NCI-H526 treated with DMSO at 0.1 percent for 48 hours (cell line): ENCODE results near the gene TAOK2.

Experiments used
- DNase-seq: peaks from one replicate; lab custom pipeline; 2025; lab: John Stamatoyannopoulos, UW

Gene TAOK2

DNA sequence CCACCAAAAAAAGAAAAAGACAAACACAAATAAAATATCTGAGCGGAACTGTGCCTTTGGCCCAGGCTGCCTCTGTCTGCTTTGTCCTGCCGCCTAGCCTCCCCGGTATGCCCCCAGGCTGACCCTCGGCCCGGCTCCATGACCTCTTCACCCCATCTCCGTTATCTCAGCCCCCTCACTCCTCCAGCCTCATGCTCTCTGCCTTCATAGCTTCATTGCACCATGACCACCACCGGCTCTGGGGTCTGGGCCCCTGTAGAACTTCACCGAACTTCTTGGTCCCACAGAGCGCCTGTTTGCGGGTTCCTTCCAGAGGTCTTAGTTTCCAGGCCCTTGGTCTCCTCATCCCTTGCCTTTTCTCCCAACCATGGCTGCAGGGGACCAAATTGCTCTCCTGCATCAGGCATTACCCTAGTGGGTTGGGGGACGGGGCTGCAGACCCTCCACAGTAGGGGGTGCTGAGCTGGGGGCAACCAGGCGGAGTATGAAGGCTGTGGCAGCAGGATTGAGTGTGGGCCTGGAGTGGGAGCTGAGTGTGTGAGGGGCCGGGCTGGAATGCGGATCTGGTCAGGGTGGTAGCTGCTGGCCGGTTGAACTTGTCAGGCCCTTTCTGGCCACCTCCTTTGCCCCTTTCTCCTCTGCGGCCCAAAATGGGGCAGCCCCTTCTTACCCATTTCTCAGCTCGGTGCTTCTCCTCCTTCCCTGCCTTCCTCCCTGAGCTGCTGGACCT lies 14.8 kb downstream of the TAOK2 start:
- DNase-seq, result no peak

GRCh38 chr16:29989111-29989858 lies 15.6 kb downstream of the TAOK2 start:
- no peak for DNase-seq

- no peak for DNase-seq
These were observed 16.4 kb downstream of the TAOK2 start for GRCh38 chr16:29990034-29990433.

DNA sequence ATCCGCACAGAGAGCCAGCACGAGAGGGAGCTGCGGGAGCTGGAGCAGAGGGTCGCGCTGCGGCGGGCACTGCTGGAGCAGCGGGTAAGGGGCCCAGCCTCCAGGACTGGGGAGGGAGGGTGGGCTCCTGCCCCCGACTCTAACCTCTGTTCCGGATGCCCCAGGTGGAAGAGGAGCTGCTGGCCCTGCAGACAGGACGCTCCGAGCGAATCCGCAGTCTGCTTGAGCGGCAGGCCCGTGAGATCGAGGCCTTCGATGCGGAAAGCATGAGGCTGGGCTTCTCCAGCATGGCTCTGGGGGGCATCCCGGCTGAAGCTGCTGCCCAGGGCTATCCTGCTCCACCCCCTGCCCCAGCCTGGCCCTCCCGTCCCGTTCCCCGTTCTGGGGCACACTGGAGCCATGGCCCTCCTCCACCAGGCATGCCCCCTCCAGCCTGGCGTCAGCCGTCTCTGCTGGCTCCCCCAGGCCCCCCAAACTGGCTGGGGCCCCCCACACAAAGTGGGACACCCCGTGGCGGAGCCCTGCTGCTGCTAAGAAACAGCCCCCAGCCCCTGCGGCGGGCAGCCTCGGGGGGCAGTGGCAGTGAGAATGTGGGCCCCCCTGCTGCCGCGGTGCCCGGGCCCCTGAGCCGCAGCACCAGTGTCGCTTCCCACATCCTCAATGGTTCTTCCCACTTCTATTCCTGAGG lies 17.4 kb downstream of the TAOK2 start:
- DNase-seq, result no peak

DNA sequence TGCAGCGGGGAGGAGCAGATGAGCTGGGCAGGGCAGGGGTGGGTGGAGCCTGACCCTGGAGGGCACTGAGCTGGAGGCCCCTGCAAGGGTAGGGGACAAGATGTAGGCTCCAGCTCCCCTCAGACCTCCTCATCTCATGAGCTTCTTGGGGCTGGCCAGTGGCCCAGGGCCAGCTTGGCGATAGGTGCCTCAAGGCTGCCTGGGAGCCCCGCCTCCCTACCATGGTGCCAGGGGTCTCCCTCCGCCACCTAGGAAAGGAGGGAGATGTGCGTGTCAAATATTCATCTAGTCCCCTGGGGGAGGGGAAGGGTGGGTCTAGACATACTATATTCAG lies 17.9 kb downstream of the TAOK2 start:
- no peak for DNase-seq

DNA sequence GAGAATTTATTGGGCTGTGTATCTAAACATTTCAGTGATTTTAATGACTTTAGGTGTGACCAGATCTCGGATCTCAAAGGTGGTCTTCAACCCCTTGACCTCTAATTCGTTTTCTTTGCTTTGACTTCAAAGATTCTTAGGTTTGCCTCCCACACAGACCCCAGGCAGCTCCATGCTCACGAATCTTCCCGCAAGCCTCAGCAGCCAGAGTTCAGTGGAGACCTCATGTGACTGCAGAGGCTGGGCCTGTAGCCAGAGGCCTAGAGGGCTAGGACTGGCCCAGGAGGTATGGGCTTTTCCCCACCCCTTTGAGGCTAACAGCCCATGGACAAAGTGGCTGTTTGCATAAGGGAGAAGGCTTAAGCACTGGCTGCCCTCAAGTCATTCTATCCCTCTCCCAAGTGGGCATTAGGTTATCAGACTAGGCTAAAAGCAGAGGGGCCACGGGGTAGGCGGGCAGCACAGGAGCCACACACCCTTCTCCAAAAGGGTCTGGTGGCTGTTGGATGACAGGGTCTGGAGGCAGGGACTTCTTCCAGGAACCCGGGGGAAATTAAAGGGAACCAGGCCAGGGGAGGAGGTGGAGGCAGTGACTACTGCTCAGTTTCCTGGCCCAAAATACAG lies 18.8 kb downstream of the TAOK2 start:
- DNase-seq, result no peak

GRCh38 chr16:29993191-29993902 lies 19.7 kb downstream of the TAOK2 start:
- no peak for DNase-seq

DNA sequence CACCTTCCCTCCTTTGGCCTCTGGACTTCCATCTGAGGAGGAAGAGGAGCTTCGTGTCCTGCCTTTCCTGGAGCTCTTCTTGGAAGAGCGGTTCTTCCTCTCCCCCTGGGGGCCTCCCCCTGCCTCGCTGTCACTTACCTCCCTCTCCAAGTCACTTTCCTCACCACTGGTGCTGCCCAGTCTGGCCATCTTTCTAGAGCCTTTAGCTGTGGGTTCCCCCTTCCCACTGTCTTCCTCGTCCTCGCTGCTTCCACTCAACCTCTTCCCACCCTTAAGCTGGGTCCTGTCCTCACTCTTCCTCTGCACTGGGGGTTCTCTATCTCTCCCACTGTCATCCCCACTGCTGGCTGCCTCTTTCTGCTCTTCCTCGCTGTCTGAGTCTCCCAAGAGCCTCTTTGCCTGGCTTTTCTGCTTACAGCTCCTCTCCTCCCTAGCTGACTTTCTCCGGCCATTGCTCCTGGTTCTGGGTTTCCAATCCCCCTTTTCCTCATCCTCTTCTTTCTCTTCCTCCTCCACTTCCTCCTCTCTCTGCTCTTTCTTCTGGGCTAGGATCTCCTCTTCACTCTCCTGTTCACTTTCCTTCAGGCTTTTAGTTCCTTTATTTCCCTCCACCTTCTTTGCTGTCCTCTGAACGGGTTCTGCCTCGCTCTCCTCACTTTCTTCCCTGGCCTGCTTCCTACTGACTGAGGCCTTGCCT lies 20.4 kb downstream of the TAOK2 start:
- no peak for DNase-seq

GRCh38 chr16:29994600-29995323 lies 21.1 kb downstream of the TAOK2 start:
- no peak for DNase-seq

- peak; percentile 71 for DNase-seq
These were observed 21.7 kb downstream of the TAOK2 start, which contains the start of gene HIRIP3 for GRCh38 chr16:29995324-29995910. Gene HIRIP3 (minus strand): TSS chr16:29995617. CDS start chr16:29995605, 12 bp downstream.

- peak; percentile 90 for DNase-seq
These were observed 22.5 kb downstream of the TAOK2 start, which contains the start of gene INO80E for GRCh38 chr16:29995911-29996765. Gene INO80E (plus strand): TSS chr16:29996241. CDS start chr16:29996311, 70 bp downstream.

GRCh38 chr16:29996766-29997250 lies 23.1 kb downstream of the TAOK2 start:
- no peak for DNase-seq

DNA sequence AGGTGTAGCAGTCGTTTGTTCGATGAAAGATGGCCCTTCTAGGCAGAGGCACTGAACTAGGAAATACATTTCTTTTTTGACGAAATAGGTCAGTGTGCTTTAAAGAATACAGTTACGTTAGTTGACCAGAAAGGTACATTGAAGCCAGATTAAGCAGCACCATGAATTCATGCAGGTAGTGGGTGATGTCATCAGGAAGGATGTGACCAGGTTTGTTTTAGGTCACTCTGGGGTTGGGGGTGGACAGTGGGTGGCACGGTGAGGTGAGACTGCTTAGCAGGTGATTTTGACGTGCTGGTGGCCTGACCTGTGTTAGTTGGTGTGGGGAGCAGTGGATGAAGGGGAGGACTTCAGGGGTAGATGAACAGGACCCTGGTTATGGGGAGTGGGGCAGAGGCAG lies 25.9 kb downstream of the TAOK2 start:
- DNase-seq, result no peak

GRCh38 chr16:30000735-30001631 lies 27.3 kb downstream of the TAOK2 start:
- DNase-seq, result no peak

- DNase-seq, result no peak
These were observed 29.1 kb downstream of the TAOK2 start for GRCh38 chr16:30002614-30003346.

DNA sequence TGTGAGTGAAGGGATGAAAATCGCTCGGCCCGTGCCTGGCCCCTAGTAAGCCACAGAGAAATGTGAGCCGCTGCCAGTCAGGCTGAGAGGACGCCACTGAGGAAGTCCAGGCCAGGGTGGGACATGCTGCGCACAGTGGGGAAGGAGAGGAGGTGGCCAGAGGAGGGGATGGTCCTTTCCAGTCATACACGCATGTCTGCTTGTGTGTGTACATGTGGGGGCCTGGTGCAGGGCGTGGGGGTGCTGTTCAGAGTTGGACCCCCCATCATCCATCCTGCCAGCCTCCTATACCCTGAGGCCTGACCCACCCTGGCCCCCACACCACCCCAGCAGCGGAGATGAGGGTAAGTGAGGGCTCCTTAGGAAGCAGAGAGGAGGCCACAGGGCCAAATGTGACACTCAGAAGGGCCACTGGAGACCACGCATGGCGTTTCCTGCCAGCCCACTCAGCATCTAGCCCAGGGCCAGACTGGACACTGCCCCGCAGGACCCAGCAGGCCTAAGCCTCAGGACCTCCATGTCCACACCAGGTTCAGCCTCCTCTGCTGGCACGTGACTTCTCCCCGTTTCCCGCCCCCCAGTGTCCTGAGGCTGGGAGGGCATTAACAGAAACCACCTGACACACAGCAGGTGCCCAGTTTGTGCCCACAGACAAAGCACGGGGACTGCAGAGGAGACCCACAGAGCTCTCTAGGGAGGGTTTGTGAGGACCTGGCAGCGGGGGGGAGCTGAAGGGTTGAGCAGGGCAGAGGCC lies 30.2 kb downstream of the TAOK2 start:
- no peak for DNase-seq

DNA sequence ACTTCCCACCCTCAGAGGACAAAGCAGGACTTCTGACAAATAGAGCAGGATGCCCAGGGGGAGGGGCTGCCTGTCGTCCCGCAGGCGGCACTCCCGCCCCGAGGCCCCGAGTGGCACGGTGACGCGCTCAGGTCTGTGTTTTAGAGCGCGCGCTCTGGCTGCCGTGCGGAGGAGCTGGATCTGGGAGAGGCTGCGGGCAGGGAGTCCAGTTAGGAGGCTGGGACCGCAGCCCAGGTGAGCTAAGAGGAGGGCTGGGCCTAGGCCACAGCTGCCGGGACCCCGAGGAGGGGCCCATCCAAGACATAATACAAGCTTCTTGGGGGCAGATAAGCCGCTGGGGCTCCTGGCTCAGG lies 30.7 kb downstream of the TAOK2 start:
- DNase-seq, result peak; percentile 44
